ENCODE results near the gene ZPBP2.

The ZPBP2 gene

DNA sequence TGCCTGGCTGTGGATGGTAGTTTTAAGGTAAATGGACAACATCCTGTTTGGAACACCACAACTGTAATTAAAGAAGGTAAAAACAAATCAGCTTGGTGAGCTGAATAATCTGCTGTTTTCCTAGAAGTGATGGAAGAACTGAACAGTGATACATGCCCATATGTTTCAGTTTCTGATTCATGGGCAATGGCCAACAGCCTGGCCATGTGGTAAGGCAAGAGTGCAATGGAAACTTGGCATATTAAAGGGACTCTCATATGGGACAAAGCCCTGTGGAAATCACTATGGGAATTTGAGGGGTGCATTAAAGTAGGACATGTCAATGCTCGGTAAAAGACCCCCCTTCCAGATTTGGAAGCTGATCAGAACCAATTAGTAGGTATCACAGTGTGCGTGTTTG, 41.7 kb upstream of the ZPBP2 start:
- TF ChIP-seq, protein P1, sequence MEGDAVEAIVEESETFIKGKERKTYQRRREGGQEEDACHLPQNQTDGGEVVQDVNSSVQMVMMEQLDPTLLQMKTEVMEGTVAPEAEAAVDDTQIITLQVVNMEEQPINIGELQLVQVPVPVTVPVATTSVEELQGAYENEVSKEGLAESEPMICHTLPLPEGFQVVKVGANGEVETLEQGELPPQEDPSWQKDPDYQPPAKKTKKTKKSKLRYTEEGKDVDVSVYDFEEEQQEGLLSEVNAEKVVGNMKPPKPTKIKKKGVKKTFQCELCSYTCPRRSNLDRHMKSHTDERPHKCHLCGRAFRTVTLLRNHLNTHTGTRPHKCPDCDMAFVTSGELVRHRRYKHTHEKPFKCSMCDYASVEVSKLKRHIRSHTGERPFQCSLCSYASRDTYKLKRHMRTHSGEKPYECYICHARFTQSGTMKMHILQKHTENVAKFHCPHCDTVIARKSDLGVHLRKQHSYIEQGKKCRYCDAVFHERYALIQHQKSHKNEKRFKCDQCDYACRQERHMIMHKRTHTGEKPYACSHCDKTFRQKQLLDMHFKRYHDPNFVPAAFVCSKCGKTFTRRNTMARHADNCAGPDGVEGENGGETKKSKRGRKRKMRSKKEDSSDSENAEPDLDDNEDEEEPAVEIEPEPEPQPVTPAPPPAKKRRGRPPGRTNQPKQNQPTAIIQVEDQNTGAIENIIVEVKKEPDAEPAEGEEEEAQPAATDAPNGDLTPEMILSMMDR (IDR thresholded peaks at IDR 0.05; ENCODE audit: low read length, missing control alignments): no peak
- DNase-seq (ENCODE audit: low read depth): no peak
- H3K4me3 ChIP-seq (replicated peaks; ENCODE audit: low read depth, low read length): no peak overlapping the region

DNA sequence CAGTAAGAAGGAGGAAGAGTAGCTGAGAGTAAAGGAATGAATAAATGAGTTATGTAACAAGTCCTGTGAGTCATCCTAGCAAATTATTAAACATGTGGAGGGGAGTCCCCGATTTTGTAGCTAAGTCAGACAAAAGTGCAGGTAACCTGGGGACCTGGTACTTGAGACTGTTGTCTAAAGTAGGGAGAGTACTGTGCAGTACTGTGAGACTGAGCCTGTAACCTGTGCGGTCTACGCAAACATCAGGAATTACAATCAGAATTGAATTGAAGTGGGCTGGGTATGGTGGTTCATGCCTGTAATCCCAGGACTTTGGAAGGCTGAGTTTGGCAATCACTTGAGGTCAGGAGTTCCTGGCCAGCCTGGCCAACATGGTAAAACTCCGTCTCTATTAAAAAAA, 39.6 kb upstream of the ZPBP2 start:
- no peak overlapping the region for H3K4me3 ChIP-seq (replicated peaks; ENCODE audit: low read depth, low read length)
- DNase-seq (ENCODE audit: low read depth): no peak
- TF ChIP-seq, protein P1 (IDR thresholded peaks at IDR 0.05; ENCODE audit: low read length, missing control alignments): no peak

DNA sequence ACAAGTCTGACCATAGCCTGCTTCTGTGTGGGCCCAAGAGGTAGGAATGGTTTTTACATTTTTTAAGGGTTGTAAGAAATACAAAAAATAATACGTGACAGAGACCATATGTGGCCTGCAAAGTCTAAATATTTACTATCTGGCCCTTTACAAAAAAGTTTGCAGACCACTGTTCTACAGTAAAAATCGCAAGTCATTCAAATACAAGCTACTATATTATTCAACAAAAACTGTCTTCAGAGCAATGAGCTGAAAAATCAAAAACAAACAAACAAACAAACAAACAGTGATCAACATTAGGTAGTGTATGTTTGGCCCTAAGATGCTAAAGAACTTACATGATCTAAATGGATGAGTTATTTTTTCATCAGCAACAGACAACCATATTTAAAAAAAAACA, 36.4 kb upstream of the ZPBP2 start:
- TF ChIP-seq, protein P1 (IDR thresholded peaks at IDR 0.05; ENCODE audit: low read length, missing control alignments): no peak
- no peak overlapping the region for H3K4me3 ChIP-seq (replicated peaks; ENCODE audit: low read depth, low read length)
- no peak for DNase-seq (ENCODE audit: low read depth)

DNA sequence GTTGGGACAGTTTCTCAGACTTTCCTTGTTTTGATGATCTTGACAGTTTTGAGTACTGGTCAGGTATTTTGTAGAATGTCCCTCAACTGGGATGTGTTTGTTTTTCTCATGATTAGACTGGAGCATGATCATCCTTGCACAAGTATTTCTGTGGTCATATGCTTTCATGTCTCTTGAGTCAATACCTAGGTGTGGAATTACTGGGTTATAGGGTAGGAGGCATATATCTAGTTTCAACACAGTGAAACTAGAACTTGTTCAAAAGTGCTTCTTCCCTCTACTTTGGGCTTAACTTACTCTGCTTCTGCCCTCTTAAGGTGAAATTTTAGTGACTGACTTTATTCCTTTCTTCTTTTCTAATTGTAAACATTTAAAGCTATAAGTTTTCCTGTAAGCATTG, 34.0 kb upstream of the ZPBP2 start:
- TF ChIP-seq, protein P1 (IDR thresholded peaks at IDR 0.05; ENCODE audit: low read length, missing control alignments): no peak
- H3K4me3 ChIP-seq (replicated peaks; ENCODE audit: low read depth, low read length): no peak overlapping the region
- DNase-seq (ENCODE audit: low read depth): no peak

DNA sequence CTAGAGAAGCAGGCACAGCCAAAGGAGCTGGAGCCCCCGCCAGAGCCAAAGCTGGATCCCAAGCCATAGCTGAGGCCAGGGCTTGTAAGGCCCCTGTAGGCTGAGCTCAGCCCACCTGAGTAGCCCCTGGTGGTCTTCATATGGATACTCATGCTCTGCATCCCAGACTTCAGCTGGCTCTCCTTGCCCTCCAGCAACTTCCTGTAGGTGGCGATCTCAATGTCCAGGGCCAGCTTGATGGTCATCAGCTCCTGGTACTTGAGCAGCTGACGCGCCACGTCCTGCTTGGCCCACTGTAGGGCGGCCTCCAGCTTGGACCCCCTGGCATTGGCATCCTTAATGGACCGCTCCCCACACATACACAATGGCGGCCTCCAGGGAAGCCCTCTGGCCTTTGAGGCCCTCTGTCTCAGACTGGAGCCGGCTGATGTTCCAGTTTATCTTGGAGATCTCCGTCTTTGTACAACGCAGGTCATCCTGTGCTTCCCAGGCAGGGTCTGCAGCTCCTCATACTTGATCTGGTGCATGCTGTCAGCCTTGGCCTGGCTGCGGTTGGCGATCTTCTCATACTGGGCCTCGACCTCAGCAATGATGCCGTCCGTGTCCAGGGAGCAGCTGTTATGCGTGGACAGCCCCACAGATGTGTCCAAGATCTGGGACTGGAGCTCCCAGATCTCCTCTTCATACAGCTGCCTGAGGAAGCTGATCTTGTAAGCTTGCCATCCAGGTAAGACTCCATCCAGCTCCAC, 32.8 kb upstream of the ZPBP2 start:
- H3K4me3 ChIP-seq (replicated peaks; ENCODE audit: low read depth, low read length): no peak overlapping the region
- TF ChIP-seq, protein P1 (IDR thresholded peaks at IDR 0.05; ENCODE audit: low read length, missing control alignments): no peak
- DNase-seq (ENCODE audit: low read depth): no peak

DNA sequence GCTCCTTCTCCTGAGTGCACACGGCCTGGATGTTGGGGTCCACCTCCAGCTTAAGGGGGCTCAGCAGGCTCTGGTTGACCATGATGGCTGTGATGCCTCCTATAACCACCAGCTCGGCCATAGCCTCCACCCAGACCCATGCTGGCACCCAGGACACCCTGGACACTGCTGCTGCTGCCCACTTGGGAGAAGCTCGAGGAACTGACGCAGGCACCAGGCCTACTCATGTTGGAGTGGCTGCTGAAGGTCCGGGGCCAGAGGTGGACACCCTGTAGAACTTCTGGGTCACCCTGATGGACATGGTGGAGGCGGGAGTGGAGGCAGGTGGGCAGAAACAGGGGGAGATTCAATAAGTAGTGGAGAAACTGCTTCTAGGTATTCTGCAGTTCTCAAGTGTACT, 31.9 kb upstream of the ZPBP2 start:
- no peak for DNase-seq (ENCODE audit: low read depth)
- H3K4me3 ChIP-seq (replicated peaks; ENCODE audit: low read depth, low read length): no peak overlapping the region
- TF ChIP-seq, protein P1 (IDR thresholded peaks at IDR 0.05; ENCODE audit: low read length, missing control alignments): no peak

DNA sequence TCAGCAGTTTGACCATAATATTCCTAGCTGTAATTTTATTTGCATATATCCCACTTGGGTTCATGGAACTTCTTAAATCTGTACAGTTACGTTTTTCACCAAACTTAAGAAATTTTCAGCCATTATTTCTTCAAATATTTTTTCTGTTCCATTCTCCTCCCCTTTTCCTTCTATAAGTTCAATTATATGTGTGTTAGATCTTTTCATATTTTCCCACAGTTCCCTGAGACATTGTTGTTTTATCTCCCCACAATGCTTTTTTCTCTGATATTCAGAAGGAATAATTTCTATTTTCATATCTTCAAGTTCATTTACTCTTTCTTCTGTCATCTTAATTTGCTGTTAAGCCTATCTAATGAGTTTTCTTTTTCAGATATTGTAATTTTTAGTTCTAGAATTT, 29.9 kb upstream of the ZPBP2 start:
- no peak for DNase-seq (ENCODE audit: low read depth)
- TF ChIP-seq, protein P1 (IDR thresholded peaks at IDR 0.05; ENCODE audit: low read length, missing control alignments): no peak
- no peak overlapping the region for H3K4me3 ChIP-seq (replicated peaks; ENCODE audit: low read depth, low read length)

Data from fibroblast of pulmonary artery (primary cell).